Glutamatergic neuron (in vitro differentiated cells): ENCODE measurements around the gene MYORG. TPM values are rescaled to one million over a fixed set of nuclear protein-coding genes. Genes with fewer than 3 reads are reported as not detected.
"Not testable (repeated sequence)": the region's sequence is repeated elsewhere in the genome, so short reads cannot be mapped to it uniquely, and the experiment has no call there.

Source experiments
- DNase-seq: peaks from one replicate; pipeline ENCODE4 v3.0.0; 2022
- H3K27ac Mint-ChIP-seq: one replicate; pipeline ENCODE4 v1.8.0; 2020; ENCODE audit warnings: mild to moderate bottlenecking, mixed read lengths, inconsistent platforms; ENCODE audit not compliant: unreplicated experiment
- H3K27me3 Mint-ChIP-seq: one replicate; pipeline ENCODE4 v1.8.0; 2020; ENCODE audit warnings: mild to moderate bottlenecking, moderate library complexity, mixed read lengths, inconsistent platforms; ENCODE audit not compliant: unreplicated experiment
- H3K36me3 Mint-ChIP-seq: one replicate; pipeline ENCODE4 v1.8.0; 2020; ENCODE audit warnings: mild to moderate bottlenecking, mixed read lengths, inconsistent platforms; ENCODE audit not compliant: unreplicated experiment
- H3K4me1 Mint-ChIP-seq: one replicate; pipeline ENCODE4 v1.8.0; 2020; ENCODE audit warnings: mild to moderate bottlenecking, low read depth, mixed read lengths, inconsistent platforms; ENCODE audit not compliant: unreplicated experiment
- H3K4me3 Mint-ChIP-seq: one replicate; pipeline ENCODE4 v1.8.0; 2020; ENCODE audit warnings: mild to moderate bottlenecking, mixed read lengths, inconsistent platforms; ENCODE audit not compliant: unreplicated experiment
- H3K9me3 Mint-ChIP-seq: one replicate; pipeline ENCODE4 v1.8.0; 2020; ENCODE audit warnings: mild to moderate bottlenecking, moderate library complexity, mixed read lengths, inconsistent platforms; ENCODE audit not compliant: unreplicated experiment
- CTCF ChIP-seq: fragments of 200-600 bp; sonication (generic); IDR thresholded peaks from one replicate; pipeline ENCODE4 v1.5.0; 2021; ENCODE audit not compliant: partially characterized antibody, unreplicated experiment
- total RNA-seq: library from RNA; stranded (reverse); fragmentation: NEBNext Ultra II Directional; extraction: Animal tissue kit (Norgen Biotek cat#: 25700); gene quantifications from one replicate; pipeline ENCODE4 v1.2.1, GENCODE V29; 2021; ENCODE audit not compliant: unreplicated experiment

The MYORG gene
- total RNA-seq, 1 donor from 2014 or later, result 4.6 TPM

GRCh38 chr9:34366365-34366764, 10.3 kb downstream of the MYORG start:
- TF ChIP-seq CTCF, result no peak
- Mint-ChIP-seq H3K4me1 (peaks cover 4% of the 10 kb centered on the region), H3K9me3 (peaks cover 8% of the 10 kb centered on the region), H3K27ac (no peak overlapping the region), H3K36me3 (peaks cover 26% of the 10 kb centered on the region), H3K27me3 (peaks cover 2% of the 10 kb centered on the region), H3K4me3 (no peak overlapping the region)
- DNase-seq, result no peak

GRCh38 chr9:34365282-34365681, 11.4 kb downstream of the MYORG start:
- no peak overlapping the region for H3K4me3 Mint-ChIP-seq
- no peak overlapping the region for H3K27ac Mint-ChIP-seq
- H3K4me1 Mint-ChIP-seq, result peaks cover 4% of the 10 kb centered on the region
- DNase-seq, result no peak
- H3K36me3 Mint-ChIP-seq, result peaks cover 21% of the 10 kb centered on the region
- H3K27me3 Mint-ChIP-seq, result no peaks in the 10 kb centered on the region
- H3K9me3 Mint-ChIP-seq, result peaks cover 6% of the 10 kb centered on the region
- TF ChIP-seq CTCF, result no peak

- H3K36me3 Mint-ChIP-seq, result peaks cover 12% of the 10 kb centered on the region
- no peak for DNase-seq
- no peak overlapping the region for H3K27ac Mint-ChIP-seq
- H3K9me3 Mint-ChIP-seq, result peaks cover 6% of the 10 kb centered on the region
- H3K4me1 Mint-ChIP-seq, result peaks cover 4% of the 10 kb centered on the region
- H3K27me3 Mint-ChIP-seq, result no peaks in the 10 kb centered on the region
- no peak overlapping the region for H3K4me3 Mint-ChIP-seq
- no peak for TF ChIP-seq CTCF
Measured at GRCh38 chr9:34363619-34364351, 12.9 kb downstream of the MYORG start.

- peaks cover 6% of the 10 kb centered on the region for H3K9me3 Mint-ChIP-seq
- no peak for TF ChIP-seq CTCF
- H3K27ac Mint-ChIP-seq, result no peak overlapping the region
- peaks cover 11% of the 10 kb centered on the region for H3K36me3 Mint-ChIP-seq
- H3K27me3 Mint-ChIP-seq, result no peaks in the 10 kb centered on the region
- H3K4me3 Mint-ChIP-seq, result no peak overlapping the region
- peaks cover 4% of the 10 kb centered on the region for H3K4me1 Mint-ChIP-seq
- DNase-seq, result no peak
Measured at GRCh38 chr9:34362614-34363214, 14.0 kb downstream of the MYORG start.

- H3K27ac Mint-ChIP-seq, H3K4me3 Mint-ChIP-seq, DNase-seq, H3K4me1 Mint-ChIP-seq, H3K9me3 Mint-ChIP-seq, H3K27me3 Mint-ChIP-seq: not testable (repeated sequence)
- peaks cover 21% of the 10 kb centered on the region for H3K36me3 Mint-ChIP-seq
Measured at GRCh38 chr9:34352957-34353356, 23.7 kb downstream of the MYORG start.

GRCh38 chr9:34352122-34352652, 24.5 kb downstream of the MYORG start:
- H3K4me3 Mint-ChIP-seq, H3K27me3 Mint-ChIP-seq, H3K9me3 Mint-ChIP-seq, DNase-seq, H3K4me1 Mint-ChIP-seq, H3K27ac Mint-ChIP-seq: not testable (repeated sequence)
- H3K36me3 Mint-ChIP-seq, result peaks cover 14% of the 10 kb centered on the region
